Activated T-cell treated with anti-CD3 and anti-CD28 coated beads for 24 hours (primary cell): Measurements from ENCODE around the gene CSTB.

Source experiments
- DNase-seq: peaks from one replicate; pipeline ENCODE4 v3.0.0-alpha.2; 2020; ENCODE audit warnings: low read depth

The CSTB gene

GRCh38 chr21:43767498-43767983, 8.6 kb downstream of the CSTB start:
- no peak for DNase-seq

- no peak for DNase-seq
Observed at GRCh38 chr21:43766734-43767497, 9.2 kb downstream of the CSTB start.

- no peak for DNase-seq
Observed at GRCh38 chr21:43764576-43765495, 11.3 kb downstream of the CSTB start.

- no peak for DNase-seq
Observed at GRCh38 chr21:43763901-43764523, 12.1 kb downstream of the CSTB start.

GRCh38 chr21:43762303-43763128, 13.6 kb downstream of the CSTB start:
- DNase-seq, result no peak

GRCh38 chr21:43761886-43762285, 14.2 kb downstream of the CSTB start:
- DNase-seq, result no peak

- no peak for DNase-seq
Observed at GRCh38 chr21:43760391-43760958, 15.6 kb downstream of the CSTB start.

- no peak for DNase-seq
Observed at GRCh38 chr21:43759651-43760050, 16.5 kb downstream of the CSTB start.

GRCh38 chr21:43758811-43759210, 17.3 kb downstream of the CSTB start:
- no peak for DNase-seq

- DNase-seq, result no peak
Observed at GRCh38 chr21:43758111-43758641, 17.9 kb downstream of the CSTB start.

GRCh38 chr21:43757601-43758000, 18.5 kb downstream of the CSTB start:
- no peak for DNase-seq

- no peak for DNase-seq
Observed at GRCh38 chr21:43755820-43756594, 20.1 kb downstream of the CSTB start.

GRCh38 chr21:43754948-43755781, 20.9 kb downstream of the CSTB start:
- DNase-seq, result no peak

GRCh38 chr21:43753439-43753799, 22.7 kb downstream of the CSTB start:
- no peak for DNase-seq

GRCh38 chr21:43752758-43753438, 23.2 kb downstream of the CSTB start:
- no peak for DNase-seq

GRCh38 chr21:43751955-43752591, 24.0 kb downstream of the CSTB start:
- DNase-seq, result no peak

GRCh38 chr21:43750339-43751033, 25.6 kb downstream of the CSTB start:
- no peak for DNase-seq
